Thyroid gland (tissue), 4 donors: Measurements from ENCODE around the gene MRPL18.

Experiments
- CTCF ChIP-seq, 6 experiments: fragments of 200-600 bp in 3 of 6; fragments of 450-650 bp in 3 of 6; sonication (generic) in 3 of 6; IDR thresholded peaks; one replicate each; pipeline ENCODE4 v1.5.1; 2016 to 2019; ENCODE audit warnings: antibody characterized with exemption in 6 of 6, mild to moderate bottlenecking in 2 of 6, inconsistent platforms in 1 of 6, moderate library complexity in 1 of 6
- POLR2A ChIP-seq, 2 donors: fragments of 450-650 bp; IDR thresholded peaks; one replicate each; pipeline ENCODE4 v1.6.1; 2017; ENCODE audit warnings: antibody characterized with exemption in 2 of 2, mild to moderate bottlenecking in 2 of 2, moderate library complexity in 1 of 2

GRCh38 chr6:159778542-159779103 is 11.6 kb upstream of the MRPL18 start:
- TF ChIP-seq CTCF (IDR thresholded peaks at IDR 0.05) (no peak), POLR2A (IDR thresholded peaks at IDR 0.05) (no peak)
